Choroid plexus epithelial cell (primary cell): Measurements from ENCODE around the gene TMEM81.

ENCODE experiments used
- DNase-seq: peaks from one replicate; pipeline ENCODE4 v3.0.0-alpha.2; 2010; ENCODE audit warnings: low read depth
- H3K4me3 ChIP-seq: 2 replicates; pipeline ENCODE4 v1.5.1; 2011; ENCODE audit warnings: low read depth, mild to moderate bottlenecking, control low read depth, low read length, moderate library complexity
- TF ChIP-seq, protein P1 (sequence below): conservative IDR thresholded peaks from 2 replicates; pipeline ENCODE4 v1.5.1; 2011; ENCODE audit warnings: low read depth, mild to moderate bottlenecking, control low read depth, inconsistent platforms, low read length, moderate library complexity

Gene TMEM81

GRCh38 chr1:205047764-205048231 is 36.5 kb downstream of the TMEM81 start:
- DNase-seq = no peak
- TF ChIP-seq, protein P1, sequence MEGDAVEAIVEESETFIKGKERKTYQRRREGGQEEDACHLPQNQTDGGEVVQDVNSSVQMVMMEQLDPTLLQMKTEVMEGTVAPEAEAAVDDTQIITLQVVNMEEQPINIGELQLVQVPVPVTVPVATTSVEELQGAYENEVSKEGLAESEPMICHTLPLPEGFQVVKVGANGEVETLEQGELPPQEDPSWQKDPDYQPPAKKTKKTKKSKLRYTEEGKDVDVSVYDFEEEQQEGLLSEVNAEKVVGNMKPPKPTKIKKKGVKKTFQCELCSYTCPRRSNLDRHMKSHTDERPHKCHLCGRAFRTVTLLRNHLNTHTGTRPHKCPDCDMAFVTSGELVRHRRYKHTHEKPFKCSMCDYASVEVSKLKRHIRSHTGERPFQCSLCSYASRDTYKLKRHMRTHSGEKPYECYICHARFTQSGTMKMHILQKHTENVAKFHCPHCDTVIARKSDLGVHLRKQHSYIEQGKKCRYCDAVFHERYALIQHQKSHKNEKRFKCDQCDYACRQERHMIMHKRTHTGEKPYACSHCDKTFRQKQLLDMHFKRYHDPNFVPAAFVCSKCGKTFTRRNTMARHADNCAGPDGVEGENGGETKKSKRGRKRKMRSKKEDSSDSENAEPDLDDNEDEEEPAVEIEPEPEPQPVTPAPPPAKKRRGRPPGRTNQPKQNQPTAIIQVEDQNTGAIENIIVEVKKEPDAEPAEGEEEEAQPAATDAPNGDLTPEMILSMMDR = no peak
- H3K4me3 ChIP-seq = no peak overlapping the region

DNA sequence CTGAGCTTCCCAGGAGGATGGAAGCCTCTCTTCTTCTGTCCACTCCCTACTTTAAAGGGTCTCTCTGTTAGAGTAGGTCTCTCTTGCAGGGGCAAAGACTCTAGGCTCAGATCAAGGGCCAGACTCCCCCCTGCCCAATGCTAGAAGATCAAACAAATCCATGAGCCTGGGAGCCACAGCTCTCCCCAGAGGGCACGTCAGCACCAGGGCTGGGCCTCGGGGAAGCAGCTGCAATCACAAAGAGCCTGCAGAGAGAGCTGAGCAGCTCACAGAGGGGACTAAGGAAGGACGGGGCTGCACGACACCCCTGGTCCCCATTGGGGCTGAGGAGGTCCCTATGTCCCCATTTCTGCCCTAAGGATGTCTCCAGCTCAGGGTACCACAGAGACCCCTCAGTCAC is 37.4 kb downstream of the TMEM81 start:
- H3K4me3 ChIP-seq = no peak overlapping the region
- no peak for DNase-seq
- TF ChIP-seq, protein P1 = no peak

DNA sequence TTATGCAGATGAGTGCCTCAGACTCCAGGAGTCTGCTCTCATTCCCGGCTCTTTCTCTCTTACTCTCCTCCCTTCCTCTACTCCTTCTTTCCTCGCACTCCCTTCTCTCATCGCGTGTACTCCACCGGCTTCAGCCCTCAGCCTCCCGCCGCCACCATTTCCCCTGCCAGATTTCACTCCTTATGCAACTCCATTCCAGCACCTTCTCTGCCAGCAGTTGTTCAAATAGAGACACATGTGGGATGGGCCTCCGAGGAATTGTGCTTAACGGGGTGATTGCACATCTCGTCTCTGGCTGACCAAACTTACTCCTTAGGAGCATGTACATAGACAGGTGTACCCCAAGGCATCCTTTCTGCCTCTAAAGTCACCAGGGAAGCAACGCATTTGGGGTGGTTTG is 39.1 kb downstream of the TMEM81 start:
- TF ChIP-seq, protein P1 = no peak
- DNase-seq = no peak
- no peak overlapping the region for H3K4me3 ChIP-seq

DNA sequence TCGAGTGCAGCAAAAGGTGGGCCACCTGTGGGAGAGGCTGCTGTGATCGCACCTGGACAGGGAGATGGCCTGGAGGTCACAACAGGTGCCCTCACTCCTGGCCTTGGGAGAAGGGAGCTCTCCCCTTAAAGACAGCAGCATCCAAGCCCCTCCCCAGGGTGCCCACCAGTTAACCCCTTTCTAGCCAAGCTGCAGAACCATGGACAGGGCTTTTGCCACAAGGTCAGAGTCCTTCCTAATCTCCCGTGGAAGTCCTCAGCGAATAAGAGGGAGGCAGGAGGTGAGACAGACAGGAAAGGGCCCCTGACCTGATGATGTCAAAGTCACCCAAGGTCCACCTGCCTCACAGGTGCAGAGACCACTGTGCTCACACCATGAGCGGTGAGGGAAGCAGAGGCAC is 39.5 kb downstream of the TMEM81 start:
- DNase-seq = no peak
- TF ChIP-seq, protein P1 = no peak
- H3K4me3 ChIP-seq = no peak overlapping the region

- no peak overlapping the region for H3K4me3 ChIP-seq
These were observed 40.4 kb downstream of the TMEM81 start for GRCh38 chr1:205043866-205044265.

DNA sequence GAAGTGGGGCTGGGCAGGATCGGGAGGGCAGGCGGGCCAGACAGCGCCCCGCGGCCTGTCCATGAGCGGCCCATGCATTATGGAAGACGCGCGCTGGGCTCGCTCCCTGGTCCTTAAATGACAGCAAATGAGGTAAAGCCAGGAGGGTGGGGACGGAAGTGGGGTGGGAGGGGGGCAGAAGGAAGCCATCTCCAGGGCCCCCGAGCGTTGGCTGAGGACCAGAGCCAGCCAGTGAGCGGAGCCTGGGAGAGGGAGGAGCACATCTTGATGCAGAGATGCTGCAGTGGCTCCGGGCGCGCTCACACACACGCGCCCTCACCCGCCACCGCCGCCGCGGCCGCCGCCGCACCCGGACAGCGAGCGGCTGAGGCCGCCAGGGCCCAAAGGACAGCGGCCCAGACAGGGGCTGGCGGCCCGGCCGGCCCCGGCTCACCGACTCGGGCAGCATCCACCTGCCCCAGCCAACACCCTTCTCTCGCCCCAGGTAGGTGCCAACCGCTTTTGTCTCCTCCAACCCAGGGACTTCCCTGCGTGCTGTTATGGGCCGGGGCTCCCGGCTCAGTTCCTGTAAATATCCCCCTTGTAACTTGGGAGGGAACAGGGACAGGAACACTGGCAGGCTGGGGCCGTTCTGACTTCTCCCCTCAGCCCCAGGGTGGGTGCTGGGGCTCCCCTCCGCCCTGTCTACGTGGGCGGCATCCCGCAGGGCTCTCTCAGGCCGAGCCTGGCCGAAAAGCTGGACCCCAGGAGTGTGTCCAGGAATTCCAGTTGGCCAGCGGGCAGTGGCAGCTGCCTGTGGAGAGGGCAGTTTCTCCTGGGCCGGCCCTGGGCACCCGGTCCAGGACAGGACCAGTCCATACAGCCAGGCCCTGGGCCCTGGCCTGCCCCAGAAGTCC is 41.1 kb downstream of the TMEM81 start, which contains the start of gene CNTN2:
TSS of gene CNTN2 (plus strand) at position 302 of the 896 bp plus-strand sequence. CDS start 9,974 bp downstream, outside the sequence.
- TF ChIP-seq, protein P1 = no peak
- no peak within 1 kb of the TSS for H3K4me3 ChIP-seq
- no peak for DNase-seq

More at GRCh38 chr1:205043866-205044265, 40.4 kb downstream of the TMEM81 start:
- TF ChIP-seq, protein P1 = no peak
- DNase-seq = no peak
